Muscle of arm (tissue), 12 donors: ENCODE measurements around the gene IGLL5. TPM values are rescaled to one million over a fixed set of nuclear protein-coding genes. Genes with fewer than 3 reads are reported as not detected.

Experiments used
- DNase-seq: peaks from one replicate; pipeline ENCODE4 v3.0.0-alpha.2; 2013
- polyA plus RNA-seq, 12 donors: library from polyadenylated mRNA; unstranded; fragments of 120-200 nt; gene quantifications; one replicate each; pipeline ENCODE4 v1.2.1, GENCODE V29; 2013; ENCODE audit not compliant: insufficient read length in 12 of 12

Gene IGLL5
- polyA plus RNA-seq, 12 donors = 0.27 to 2.6 (median 0.67) TPM; not detected in 8

- DNase-seq = no peak
Measured at GRCh38 chr22:22938672-22939587, 51.3 kb downstream of the IGLL5 start.

DNA sequence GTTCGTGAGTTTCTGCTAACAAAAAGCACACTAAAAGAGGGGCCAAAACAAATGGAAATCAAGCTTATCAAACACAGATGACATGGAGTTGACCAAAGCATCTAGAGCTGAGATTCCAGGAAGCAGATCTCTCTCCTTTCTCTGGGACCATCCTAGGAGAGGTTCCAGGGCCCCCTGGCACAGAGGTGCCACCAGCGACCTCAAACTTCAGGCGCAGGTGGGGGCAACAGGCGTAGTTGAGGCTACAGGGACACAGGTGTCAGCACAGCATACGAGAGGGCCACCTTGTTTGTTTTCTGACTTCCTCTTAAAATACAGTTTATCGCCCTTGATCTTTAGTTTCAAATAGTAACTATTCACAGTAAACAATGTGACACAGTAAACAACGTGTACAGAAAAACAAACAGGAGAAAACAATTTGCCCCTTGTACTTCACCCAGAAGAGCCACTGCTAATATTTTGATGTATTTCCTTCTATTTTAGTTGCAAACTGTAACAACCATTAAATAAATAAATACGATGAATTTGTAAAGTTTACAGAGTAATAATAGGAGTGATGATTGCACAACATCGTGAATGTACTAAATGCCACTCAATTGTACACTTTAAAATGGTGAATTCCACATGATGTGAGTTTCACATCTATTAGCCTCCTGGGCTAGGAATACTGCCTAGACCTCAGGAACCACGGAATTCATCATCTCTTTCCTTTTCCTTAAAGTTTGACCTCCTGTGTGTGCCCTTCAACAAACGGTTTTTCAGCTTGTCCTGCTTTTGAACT, 52.2 kb downstream of the IGLL5 start:
- DNase-seq = no peak

DNA sequence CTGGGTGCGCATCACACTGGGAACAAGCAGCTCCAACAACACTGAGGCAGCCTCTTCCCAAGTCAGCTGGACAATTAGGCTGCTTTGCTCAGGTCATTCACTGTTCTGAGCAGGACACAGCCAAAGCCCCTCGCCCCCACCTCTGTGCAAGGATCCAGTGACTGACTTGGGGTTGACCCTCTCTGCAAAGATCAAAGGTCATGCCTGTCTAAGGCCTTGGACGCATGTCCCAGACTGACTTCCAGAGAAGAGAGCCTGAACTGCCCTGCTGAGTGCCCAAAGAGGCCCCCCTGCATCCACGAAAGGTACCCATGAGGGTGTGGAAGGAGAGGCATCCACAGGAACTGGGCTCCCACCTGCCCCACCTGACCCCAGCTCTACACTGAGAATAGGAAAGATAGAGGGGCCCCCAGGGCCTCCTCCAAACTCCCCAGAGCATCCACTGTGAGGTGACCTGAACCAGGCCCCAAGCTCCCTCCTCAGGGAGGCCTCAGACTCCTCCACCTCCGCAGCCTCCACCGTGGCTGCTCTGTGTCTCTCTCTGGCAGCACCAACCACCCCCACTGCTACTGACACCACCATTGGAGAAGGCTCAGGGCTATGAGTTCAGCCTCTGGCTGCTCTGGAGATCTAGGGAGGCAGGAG, 53.5 kb downstream of the IGLL5 start:
- DNase-seq = no peak

DNA sequence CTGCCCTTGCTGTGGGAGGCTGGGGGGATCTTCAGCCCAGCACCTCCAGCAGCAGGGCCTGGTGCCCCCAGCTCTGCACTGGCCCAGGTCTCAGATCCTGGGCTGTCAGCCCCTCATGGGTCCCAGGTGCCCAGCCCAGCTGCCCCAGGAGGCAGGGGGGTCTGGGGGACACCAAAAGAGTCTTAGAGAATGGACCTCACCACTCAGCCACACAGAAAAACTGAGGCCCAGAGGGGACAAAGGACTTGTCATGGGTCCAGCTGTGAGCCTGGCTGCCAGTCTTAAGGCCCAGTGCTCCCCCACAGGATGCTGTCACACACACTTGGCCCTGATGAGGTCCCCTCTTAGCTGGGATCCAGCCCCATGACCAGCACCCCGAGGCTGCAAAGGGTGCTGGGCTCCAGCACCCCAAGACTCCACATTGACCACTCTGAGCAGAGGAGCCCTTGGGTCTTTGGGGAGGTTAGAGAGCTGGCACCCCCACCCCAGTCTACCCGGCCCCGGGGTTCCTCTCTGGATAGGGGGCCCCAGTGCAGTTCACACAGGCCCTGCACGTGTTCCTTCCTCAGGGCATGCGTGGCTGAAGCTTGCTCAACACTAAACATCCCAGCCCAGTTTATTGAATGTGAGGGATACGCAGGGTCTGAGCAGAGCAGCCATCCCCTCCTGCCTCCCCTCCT, 54.4 kb downstream of the IGLL5 start:
- DNase-seq = no peak

- peak; percentile 19 for DNase-seq
Measured at GRCh38 chr22:22942511-22943329, 55.1 kb downstream of the IGLL5 start.

- DNase-seq = no peak
Measured at GRCh38 chr22:22943521-22944267, 56.1 kb downstream of the IGLL5 start.

- DNase-seq = no peak
Measured at GRCh38 chr22:22944268-22944985, 56.8 kb downstream of the IGLL5 start.

GRCh38 chr22:22945195-22945594, 57.6 kb downstream of the IGLL5 start:
- no peak for DNase-seq

Other genes starting within 250 kb of the IGLL5 start
- not detected for gene GGTLC2, start 243.2 kb upstream of the IGLL5 start, polyA plus RNA-seq
- 1 to 10 TPM in 11 of 12 donors, not detected in 1; 2.3 to 5.2 (median 3.1) TPM for gene GNAZ, start 182.7 kb downstream of the IGLL5 start, polyA plus RNA-seq